Liver (tissue), 9 donors: ENCODE data around the gene LAG3. TPM values are rescaled to one million over a fixed set of nuclear protein-coding genes. Genes with fewer than 3 reads are reported as not detected.

Source experiments
- DNase-seq: peaks from one replicate; pipeline ENCODE4 v3.0.0-alpha.2; 2017; ENCODE audit warnings: low spot score
- H3K27ac ChIP-seq, 2 donors: one replicate each; pipeline ENCODE4 v1.7.0; 2013; ENCODE audit warnings: inconsistent platforms in 2 of 2, low read length in 2 of 2, control low read depth in 1 of 2, low read depth in 1 of 2, mild to moderate bottlenecking in 1 of 2
- H3K27me3 ChIP-seq, 4 donors: one replicate each; pipeline versions ENCODE4 v1.6.1 to v1.7.0; 2013; ENCODE audit warnings: low read length in 3 of 4, inconsistent platforms in 1 of 4, mild to moderate bottlenecking in 1 of 4, moderate library complexity in 1 of 4; ENCODE audit not compliant: control insufficient read depth in 4 of 4, insufficient read depth in 4 of 4
- H3K36me3 ChIP-seq, 4 donors: one replicate each; pipeline versions ENCODE4 v1.6.1 to v1.7.0; 2013; ENCODE audit warnings: low read length in 3 of 4, mild to moderate bottlenecking in 3 of 4, low read depth in 1 of 4, moderate library complexity in 1 of 4; ENCODE audit not compliant: control insufficient read depth in 4 of 4, insufficient read depth in 3 of 4
- H3K4me1 ChIP-seq, 4 donors: one replicate each; pipeline versions ENCODE4 v1.6.1 to v1.7.0; 2013; ENCODE audit warnings: low read length in 3 of 4, mild to moderate bottlenecking in 3 of 4, moderate library complexity in 1 of 4; ENCODE audit not compliant: control insufficient read depth in 4 of 4, insufficient read depth in 4 of 4
- H3K4me3 ChIP-seq, 3 donors: one replicate each; pipeline versions ENCODE4 v1.6.1 to v1.7.0; 2013; ENCODE audit warnings: low read length in 3 of 3, control low read depth in 1 of 3, low read depth in 1 of 3, mild to moderate bottlenecking in 1 of 3
- H3K9ac ChIP-seq, 2 donors: one replicate each; pipeline ENCODE4 v1.7.0; 2013; ENCODE audit warnings: low read length in 2 of 2, mild to moderate bottlenecking in 2 of 2, moderate library complexity in 2 of 2, control low read depth in 1 of 2, low read depth in 1 of 2
- H3K9me3 ChIP-seq, 4 donors: one replicate each; pipeline versions ENCODE4 v1.6.1 to v1.7.0; 2013; ENCODE audit warnings: low read length in 3 of 4; ENCODE audit not compliant: control insufficient read depth in 4 of 4
- ATF3 ChIP-seq: IDR thresholded peaks from 2 replicates; pipeline ENCODE4 v1.6.1; 2016; ENCODE audit warnings: antibody characterized with exemption
- CTCF ChIP-seq: fragments of 150-350 bp; IDR thresholded peaks from 2 replicates; pipeline ENCODE4 v1.5.1; 2017; ENCODE audit warnings: improper control_type of control experiment, low read depth, low read length; ENCODE audit not compliant: missing input control
- EGR1 ChIP-seq, 2 donors: IDR thresholded peaks; 2 replicates each; pipeline ENCODE4 v1.6.1; 2016 to 2018; ENCODE audit warnings: antibody characterized with exemption in 2 of 2, low read depth in 2 of 2
- FOXA1 ChIP-seq: IDR thresholded peaks from 2 replicates; pipeline ENCODE4 v1.6.1; 2016; ENCODE audit warnings: antibody characterized with exemption
- FOXA2 ChIP-seq: IDR thresholded peaks from 2 replicates; pipeline ENCODE4 v1.6.1; 2016; ENCODE audit warnings: antibody characterized with exemption
- GABPA ChIP-seq, 2 donors: IDR thresholded peaks in 1 of 2; conservative IDR thresholded peaks in 1 of 2; 2 replicates each; pipeline ENCODE4 v1.6.1; 2016; ENCODE audit warnings: antibody characterized with exemption in 2 of 2, mild to moderate bottlenecking in 1 of 2, moderate library complexity in 1 of 2
- HNF4G ChIP-seq: IDR thresholded peaks from 2 replicates; pipeline ENCODE4 v1.6.1; 2016; ENCODE audit warnings: antibody characterized with exemption
- JUND ChIP-seq, 2 donors: IDR thresholded peaks; 2 replicates each; pipeline ENCODE4 v1.6.1; 2016; ENCODE audit warnings: antibody characterized with exemption in 2 of 2
- MAX ChIP-seq: IDR thresholded peaks from 2 replicates; pipeline ENCODE4 v1.6.1; 2016; ENCODE audit warnings: antibody characterized with exemption
- NR2F2 ChIP-seq: IDR thresholded peaks from 2 replicates; pipeline ENCODE4 v1.6.1; 2016; ENCODE audit warnings: antibody characterized with exemption
- RXRA ChIP-seq, 2 donors: IDR thresholded peaks; 2 replicates each; pipeline ENCODE4 v1.6.1; 2017 to 2018; ENCODE audit warnings: antibody characterized with exemption in 2 of 2, mild to moderate bottlenecking in 1 of 2
- SP1 ChIP-seq: IDR thresholded peaks from 2 replicates; pipeline ENCODE4 v1.6.1; 2018; ENCODE audit warnings: antibody characterized with exemption, mild to moderate bottlenecking
- TAF1 ChIP-seq: conservative IDR thresholded peaks from 2 replicates; pipeline ENCODE4 v1.6.1; 2016; ENCODE audit warnings: antibody characterized with exemption, mild to moderate bottlenecking
- ZBTB33 ChIP-seq: IDR thresholded peaks from 2 replicates; pipeline ENCODE4 v1.6.1; 2016; ENCODE audit warnings: antibody characterized with exemption
- WGBS: extraction: QIAGEN DNeasy Blood & Tissue Kit; methylation state at CpG from one replicate; pipeline ENCODE4 v1.1.7; 2013; 5-methylcytosine and 5-hydroxymethylcytosine counted together
- polyA plus RNA-seq, 2 donors: library from polyadenylated mRNA; stranded (reverse) in 1 of 2; unstranded in 1 of 2; fragments of 200-250 nt in 1 of 2; fragments of >200 nt in 1 of 2; fragmentation: Nextera tagmentation in 1 of 2; extraction: Ambion mirVana in 1 of 2; gene quantifications; one replicate each; pipeline versions ENCODE4 v1.2.1 to v1.2.3, GENCODE V29; 2013 to 2015
- total RNA-seq, 2 donors: library from RNA; depleted of rRNA; stranded (reverse); fragments of >200 nt; gene quantifications; one replicate each; pipeline ENCODE4 v1.2.3, GENCODE V29; 2014
- TF ChIP-seq, protein P1 (sequence below): IDR thresholded peaks from 2 replicates; pipeline ENCODE4 v1.6.1; 2016; ENCODE audit warnings: antibody characterized with exemption, mild to moderate bottlenecking
- donor health status: healthy.
- donor health status: healthy.
- donor health status: healthy.
- donor health status: healthy.
- donor health status: healthy.

LAG3 gene
- total and polyA plus RNA-seq, 4 donors = 0.14 to 1.2 (median 0.47) TPM

GRCh38 chr12:6782119-6782518, 9.8 kb downstream of the LAG3 start (continued):
- TF ChIP-seq ZBTB33 (no peak), SP1 (no peak), MAX (no peak)

DNA sequence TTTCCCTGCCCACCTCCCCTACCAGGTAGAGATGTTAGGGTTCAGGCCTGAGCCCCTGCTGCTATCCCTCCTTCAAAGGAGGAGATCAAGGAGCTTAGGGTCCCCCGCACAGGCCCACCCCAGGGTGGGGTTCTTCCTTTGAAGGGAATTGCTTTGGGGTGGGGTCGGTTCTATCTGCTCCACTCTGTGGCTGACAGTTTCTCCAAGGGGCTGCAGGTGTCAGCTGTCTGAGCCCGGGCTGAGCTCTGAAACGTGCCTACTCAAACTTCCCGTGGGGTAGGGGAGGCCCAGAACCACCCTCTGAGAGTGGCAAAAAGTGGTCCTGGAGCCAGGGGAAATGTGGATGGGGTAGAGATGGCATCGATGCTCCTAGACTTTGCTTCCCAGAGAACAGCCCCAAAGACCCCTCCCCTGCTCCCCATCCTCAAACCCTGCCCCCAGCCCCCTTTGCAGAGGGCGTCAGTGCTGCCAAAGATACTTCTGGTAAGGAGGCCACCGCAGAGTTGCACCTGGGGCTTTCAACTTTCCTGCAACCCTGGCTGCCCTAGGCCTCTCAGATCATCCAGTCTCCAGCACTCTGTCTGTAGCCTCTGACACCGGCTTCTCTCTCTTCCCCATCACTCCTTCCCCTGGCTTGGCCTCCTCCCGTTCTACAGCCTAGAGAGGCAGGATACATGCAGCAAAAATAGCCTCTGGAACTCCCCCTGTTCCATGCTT, 10.7 kb downstream of the LAG3 start:
- Histone ChIP-seq H3K27ac (no peak overlapping the region), H3K9ac (no peak overlapping the region), H3K4me3 (no peak overlapping the region), H3K4me1 (peaks cover 1 to 31% (median 22%) of the 10 kb centered on the region in 4 donors), H3K36me3 (no peaks in the 10 kb centered on the region), H3K9me3 (no peaks in the 10 kb centered on the region), H3K27me3 (no peaks in the 10 kb centered on the region)
- 88% methylated on average over 10 of the region's 10 CpGs for WGBS
- TF ChIP-seq GABPA (IDR thresholded peaks at IDR 0.05 in 1 of 2, conservative IDR thresholded peaks at IDR 0.05 in 1 of 2) = no peak
- no peak for TF ChIP-seq NR2F2
- TF ChIP-seq CTCF = no peak
- no peak for TF ChIP-seq FOXA2
- TF ChIP-seq RXRA (IDR thresholded peaks at IDR 0.05) = no peak
- TF ChIP-seq EGR1 (IDR thresholded peaks at IDR 0.05; ENCODE audit: low read depth in 2 of 2) = no peak
- no peak for DNase-seq

DNA sequence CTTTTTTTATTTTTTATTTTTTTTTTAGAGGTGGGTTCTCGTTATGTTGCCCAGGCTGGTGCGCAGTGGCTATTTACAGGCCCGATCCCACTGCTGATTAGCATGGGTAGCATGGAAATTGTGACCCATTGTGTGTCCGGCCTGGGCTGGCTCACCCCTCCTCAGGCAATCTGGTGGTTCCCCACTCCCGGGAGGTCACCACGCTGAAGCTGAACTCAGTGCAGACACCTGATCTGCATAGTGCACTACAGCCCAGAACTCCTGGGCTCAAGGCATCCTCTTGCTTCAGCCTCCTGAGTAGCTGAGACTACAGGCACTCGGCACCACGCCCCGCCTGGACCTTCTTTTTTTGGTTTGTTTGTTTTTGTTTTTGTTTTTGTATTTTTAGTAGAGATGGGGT, 11.5 kb downstream of the LAG3 start:
- H3K9ac ChIP-seq = no peak overlapping the region
- no peak overlapping the region for H3K4me3 ChIP-seq
- H3K27ac ChIP-seq = no peak overlapping the region
- WGBS = 95% methylated on average over 9 of the region's 9 CpGs
- DNase-seq = no peak
- TF ChIP-seq HNF4G (no peak), FOXA1 (no peak), NR2F2 (no peak), MAX (no peak), FOXA2 (no peak), TAF1 (no peak), EGR1 (IDR thresholded peaks at IDR 0.05; ENCODE audit: low read depth in 2 of 2) (no peak), GABPA (IDR thresholded peaks at IDR 0.05 in 1 of 2, conservative IDR thresholded peaks at IDR 0.05 in 1 of 2) (no peak), JUND (IDR thresholded peaks at IDR 0.05) (no peak), ATF3 (no peak)
- TF ChIP-seq, protein P1, sequence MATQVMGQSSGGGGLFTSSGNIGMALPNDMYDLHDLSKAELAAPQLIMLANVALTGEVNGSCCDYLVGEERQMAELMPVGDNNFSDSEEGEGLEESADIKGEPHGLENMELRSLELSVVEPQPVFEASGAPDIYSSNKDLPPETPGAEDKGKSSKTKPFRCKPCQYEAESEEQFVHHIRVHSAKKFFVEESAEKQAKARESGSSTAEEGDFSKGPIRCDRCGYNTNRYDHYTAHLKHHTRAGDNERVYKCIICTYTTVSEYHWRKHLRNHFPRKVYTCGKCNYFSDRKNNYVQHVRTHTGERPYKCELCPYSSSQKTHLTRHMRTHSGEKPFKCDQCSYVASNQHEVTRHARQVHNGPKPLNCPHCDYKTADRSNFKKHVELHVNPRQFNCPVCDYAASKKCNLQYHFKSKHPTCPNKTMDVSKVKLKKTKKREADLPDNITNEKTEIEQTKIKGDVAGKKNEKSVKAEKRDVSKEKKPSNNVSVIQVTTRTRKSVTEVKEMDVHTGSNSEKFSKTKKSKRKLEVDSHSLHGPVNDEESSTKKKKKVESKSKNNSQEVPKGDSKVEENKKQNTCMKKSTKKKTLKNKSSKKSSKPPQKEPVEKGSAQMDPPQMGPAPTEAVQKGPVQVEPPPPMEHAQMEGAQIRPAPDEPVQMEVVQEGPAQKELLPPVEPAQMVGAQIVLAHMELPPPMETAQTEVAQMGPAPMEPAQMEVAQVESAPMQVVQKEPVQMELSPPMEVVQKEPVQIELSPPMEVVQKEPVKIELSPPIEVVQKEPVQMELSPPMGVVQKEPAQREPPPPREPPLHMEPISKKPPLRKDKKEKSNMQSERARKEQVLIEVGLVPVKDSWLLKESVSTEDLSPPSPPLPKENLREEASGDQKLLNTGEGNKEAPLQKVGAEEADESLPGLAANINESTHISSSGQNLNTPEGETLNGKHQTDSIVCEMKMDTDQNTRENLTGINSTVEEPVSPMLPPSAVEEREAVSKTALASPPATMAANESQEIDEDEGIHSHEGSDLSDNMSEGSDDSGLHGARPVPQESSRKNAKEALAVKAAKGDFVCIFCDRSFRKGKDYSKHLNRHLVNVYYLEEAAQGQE = no peak
- H3K27me3 ChIP-seq = no peaks in the 10 kb centered on the region
- peaks cover 0 to 23% (median 15%) of the 10 kb centered on the region in 4 donors for H3K4me1 ChIP-seq
- no peaks in the 10 kb centered on the region for H3K36me3 ChIP-seq
- H3K9me3 ChIP-seq = no peaks in the 10 kb centered on the region
